Neural progenitor cell (in vitro differentiated cells): ENCODE measurements around the gene PARP16.

Experiments
- CTCF ChIP-seq: fragments of 200-600 bp; sonication (generic); IDR thresholded peaks from 2 replicates; pipeline ENCODE4 v1.5.1; 2017; ENCODE audit warnings: antibody characterized with exemption, mild to moderate bottlenecking
- EZH2 ChIP-seq: fragments of 200-600 bp; sonication (generic); IDR thresholded peaks from 2 replicates; pipeline ENCODE4 v1.6.1; 2017; ENCODE audit warnings: antibody characterized with exemption, mild to moderate bottlenecking, moderate library complexity
- EZH2phosphoT487 ChIP-seq: fragments of 200-600 bp; sonication (generic); IDR thresholded peaks from 2 replicates; pipeline ENCODE4 v1.6.1; 2017; ENCODE audit warnings: antibody characterized with exemption

GRCh38 chr15:65222891-65223290, 63.8 kb downstream of the PARP16 start:
- TF ChIP-seq CTCF = no peak
- TF ChIP-seq EZH2phosphoT487 = no peak
- TF ChIP-seq EZH2 = no peak
